NCI-H2171 (cell line): ENCODE results near the gene PCSK5.
"Not testable (repeated sequence)": the region's sequence is repeated elsewhere in the genome, so short reads cannot be mapped to it uniquely, and the experiment has no call there.

Experiments
- DNase-seq: peaks from one replicate; lab custom pipeline; 2025; lab: John Stamatoyannopoulos, UW

PCSK5 gene

GRCh38 chr9:76313771-76314170, 423.3 kb downstream of the PCSK5 start:
- no peak for DNase-seq

GRCh38 chr9:76314321-76314720, 423.8 kb downstream of the PCSK5 start:
- DNase-seq, result no peak

DNA sequence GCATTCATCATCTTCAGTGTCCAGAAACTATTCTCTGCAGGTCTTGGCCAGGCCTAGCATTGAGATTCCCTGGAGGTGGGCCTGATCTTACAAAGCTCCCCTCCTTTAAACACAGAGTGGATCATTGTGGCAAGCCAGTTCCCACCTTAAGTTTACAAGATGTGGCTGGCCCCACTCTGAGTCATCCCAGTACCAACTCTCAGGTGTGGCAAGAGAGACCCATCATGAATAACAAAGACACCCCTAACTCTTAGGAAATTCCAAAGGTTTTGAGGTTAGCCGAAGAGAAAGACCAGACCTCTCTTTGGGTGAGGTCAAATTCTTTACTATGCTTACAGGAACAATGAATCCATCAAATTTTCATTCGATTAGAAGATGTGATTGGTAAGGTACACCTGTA, 425.6 kb downstream of the PCSK5 start:
- no peak for DNase-seq

DNA sequence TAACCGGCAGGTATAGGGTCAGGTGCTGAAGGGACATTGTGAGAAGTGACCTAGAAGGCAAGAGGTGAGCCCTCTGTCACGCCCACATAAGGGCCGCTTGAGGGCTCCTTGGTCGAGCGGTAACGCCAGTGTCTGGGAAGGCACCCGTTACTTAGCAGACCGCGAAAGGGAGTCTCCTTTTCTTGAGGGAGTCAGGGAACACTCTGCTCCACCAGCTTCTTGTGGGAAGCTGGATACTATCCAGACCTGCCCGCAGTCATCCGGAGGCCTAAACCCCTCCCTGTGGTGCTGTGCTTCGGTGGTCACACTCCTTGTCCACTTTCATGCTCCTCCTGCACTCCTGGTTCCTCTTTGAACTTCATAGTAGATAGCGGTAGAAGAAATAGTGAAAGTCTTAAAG, 429.0 kb downstream of the PCSK5 start:
- DNase-seq, result not testable (repeated sequence)

GRCh38 chr9:76321195-76321828, 430.8 kb downstream of the PCSK5 start:
- no peak for DNase-seq

DNA sequence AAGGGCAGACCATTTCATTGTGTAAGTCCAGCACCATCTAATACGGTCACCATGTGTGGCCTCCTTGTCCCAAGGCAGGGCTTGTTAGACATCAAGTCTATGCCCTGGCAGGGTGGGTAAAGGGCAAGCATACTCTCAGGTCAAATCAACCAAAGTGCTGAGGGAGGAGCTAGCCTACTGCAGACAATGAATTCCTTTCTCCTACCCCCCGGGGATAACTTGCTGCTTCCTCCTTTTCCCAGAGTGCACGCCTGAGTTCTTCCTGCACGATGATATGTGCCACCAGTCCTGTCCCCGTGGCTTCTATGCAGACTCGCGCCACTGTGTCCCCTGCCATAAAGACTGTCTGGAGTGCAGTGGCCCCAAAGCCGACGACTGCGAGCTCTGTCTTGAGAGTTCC, 432.3 kb downstream of the PCSK5 start:
- no peak for DNase-seq

DNA sequence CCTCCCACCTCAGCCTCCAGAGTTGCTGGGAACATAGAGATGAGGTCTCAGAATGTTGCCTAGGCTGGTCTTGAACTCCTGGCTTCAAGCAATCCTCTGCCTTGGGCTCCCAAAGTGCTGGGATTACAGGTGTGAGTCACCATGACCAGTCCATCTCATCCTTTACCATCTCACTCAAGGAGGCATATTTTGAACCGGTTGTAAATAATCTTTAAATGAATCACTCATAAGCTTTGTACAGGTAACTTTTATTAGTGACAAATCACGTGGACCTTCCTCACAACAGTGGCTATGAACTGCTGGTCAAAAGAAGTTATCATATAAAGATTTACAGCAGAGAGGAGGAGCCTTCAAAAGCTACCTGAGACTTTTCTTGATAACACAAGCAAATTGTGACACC, 433.0 kb downstream of the PCSK5 start:
- DNase-seq, result no peak

- not testable (repeated sequence) for DNase-seq
These were observed 433.6 kb downstream of the PCSK5 start for GRCh38 chr9:76324030-76324429.

GRCh38 chr9:76330034-76330433, 439.6 kb downstream of the PCSK5 start:
- DNase-seq, result no peak

- DNase-seq, result no peak
These were observed 442.9 kb downstream of the PCSK5 start for GRCh38 chr9:76333388-76333787.

DNA sequence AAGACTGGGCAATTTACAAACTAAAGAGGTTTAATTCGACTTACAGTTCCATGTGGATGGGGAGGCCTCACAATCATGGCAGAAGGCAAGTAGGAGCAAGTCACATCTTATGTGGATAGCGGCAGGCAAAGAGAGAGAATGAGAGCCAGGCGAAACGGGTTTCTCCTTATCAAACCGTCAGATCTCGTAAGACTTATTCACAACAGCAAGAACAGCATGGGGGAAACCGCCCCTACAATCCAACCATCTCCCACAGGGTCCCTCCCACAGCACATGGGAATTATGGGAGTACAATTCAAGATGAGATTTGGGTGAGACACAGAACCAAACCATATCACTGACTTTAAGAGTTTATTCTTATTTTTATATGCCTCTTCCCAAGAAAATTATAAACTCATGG, 443.5 kb downstream of the PCSK5 start:
- DNase-seq, result no peak

GRCh38 chr9:76336027-76336426, 445.6 kb downstream of the PCSK5 start:
- DNase-seq, result peak; percentile 17

- DNase-seq, result no peak
These were observed 447.9 kb downstream of the PCSK5 start for GRCh38 chr9:76338418-76338817.

- no peak for DNase-seq
These were observed 451.1 kb downstream of the PCSK5 start for GRCh38 chr9:76341616-76342015.

DNA sequence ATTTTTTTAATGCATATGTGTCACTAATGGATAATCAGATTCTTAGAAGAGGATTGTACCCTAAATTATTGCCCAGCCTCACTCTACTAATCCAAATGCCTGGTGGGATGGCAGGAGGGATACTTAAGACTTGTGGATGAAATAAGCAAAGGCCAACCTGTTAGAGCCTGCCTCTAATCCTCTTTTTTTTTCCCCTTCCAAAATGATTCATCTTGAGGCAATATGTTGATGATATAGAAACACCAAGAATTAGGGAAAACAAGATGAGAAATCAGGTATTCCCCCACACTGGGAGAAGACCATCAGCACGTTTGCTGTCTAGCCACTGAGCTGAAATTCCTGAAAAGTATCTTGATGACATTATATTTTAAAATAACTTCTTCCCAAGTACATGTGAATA, 451.7 kb downstream of the PCSK5 start:
- no peak for DNase-seq

- DNase-seq, result no peak
These were observed 452.4 kb downstream of the PCSK5 start for GRCh38 chr9:76342858-76343257.

GRCh38 chr9:76349865-76350264, 459.4 kb downstream of the PCSK5 start:
- DNase-seq, result no peak

- DNase-seq, result no peak
These were observed 460.5 kb downstream of the PCSK5 start for GRCh38 chr9:76351006-76351405.

- no peak for DNase-seq
These were observed 461.6 kb downstream of the PCSK5 start for GRCh38 chr9:76352026-76352620.

DNA sequence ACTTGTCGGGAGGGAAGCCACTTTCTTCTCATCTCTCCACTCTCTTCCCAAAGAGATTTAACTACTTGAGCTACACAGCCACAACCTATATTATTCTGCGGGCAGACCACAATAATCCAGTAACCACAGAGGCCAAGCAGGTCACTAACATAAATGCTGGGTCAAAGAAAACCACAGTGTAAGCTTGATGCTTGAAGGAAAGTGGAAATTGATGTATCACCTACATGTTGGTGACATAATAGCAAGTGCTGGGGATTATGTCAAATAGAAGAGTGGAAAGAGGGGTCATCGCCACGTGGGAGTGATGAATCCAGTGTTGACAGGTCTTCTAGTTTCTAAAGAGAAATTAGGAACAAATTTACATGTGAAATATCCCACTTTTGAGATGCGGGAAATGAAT, 462.8 kb downstream of the PCSK5 start:
- DNase-seq, result no peak

DNA sequence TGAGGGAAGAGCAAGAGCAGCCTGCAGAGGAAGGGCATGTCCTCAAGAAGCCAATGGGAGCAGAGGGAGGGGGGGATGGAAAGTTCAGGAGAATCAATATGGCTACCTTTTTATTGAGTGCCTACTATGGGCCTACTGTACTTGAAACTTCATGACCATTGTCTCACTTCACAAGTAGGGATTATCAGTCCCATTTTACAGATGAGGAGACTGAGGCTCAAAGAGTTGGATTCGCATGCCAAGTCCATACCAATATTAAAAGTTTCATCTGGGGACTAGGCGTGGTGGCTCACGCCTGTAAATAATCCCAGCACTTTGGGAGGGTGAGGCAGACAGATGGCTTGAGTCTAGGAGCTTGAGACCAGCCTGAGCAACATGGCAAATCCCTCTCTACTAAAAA, 463.7 kb downstream of the PCSK5 start:
- DNase-seq, result no peak

DNA sequence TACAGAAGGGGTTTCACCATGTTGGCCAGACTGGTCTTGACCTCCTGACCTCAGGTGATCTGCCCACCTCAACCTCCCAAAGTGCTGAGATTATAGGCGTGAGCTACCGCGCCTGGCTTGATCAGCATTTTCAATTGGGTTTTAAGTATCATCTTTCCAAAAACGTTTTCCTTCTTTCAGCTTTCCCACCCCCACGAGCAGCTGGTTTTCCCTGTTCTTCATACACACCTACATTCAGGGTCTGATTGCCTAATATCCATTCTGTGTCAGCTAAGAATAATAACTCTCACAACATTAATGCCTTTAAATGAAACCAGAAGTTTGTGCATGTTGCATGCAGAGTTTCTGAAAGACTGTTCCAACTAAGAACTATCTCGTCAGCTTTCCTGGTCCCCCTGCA, 465.4 kb downstream of the PCSK5 start:
- no peak for DNase-seq

- DNase-seq, result no peak
These were observed 467.1 kb downstream of the PCSK5 start for GRCh38 chr9:76357555-76357954.

DNA sequence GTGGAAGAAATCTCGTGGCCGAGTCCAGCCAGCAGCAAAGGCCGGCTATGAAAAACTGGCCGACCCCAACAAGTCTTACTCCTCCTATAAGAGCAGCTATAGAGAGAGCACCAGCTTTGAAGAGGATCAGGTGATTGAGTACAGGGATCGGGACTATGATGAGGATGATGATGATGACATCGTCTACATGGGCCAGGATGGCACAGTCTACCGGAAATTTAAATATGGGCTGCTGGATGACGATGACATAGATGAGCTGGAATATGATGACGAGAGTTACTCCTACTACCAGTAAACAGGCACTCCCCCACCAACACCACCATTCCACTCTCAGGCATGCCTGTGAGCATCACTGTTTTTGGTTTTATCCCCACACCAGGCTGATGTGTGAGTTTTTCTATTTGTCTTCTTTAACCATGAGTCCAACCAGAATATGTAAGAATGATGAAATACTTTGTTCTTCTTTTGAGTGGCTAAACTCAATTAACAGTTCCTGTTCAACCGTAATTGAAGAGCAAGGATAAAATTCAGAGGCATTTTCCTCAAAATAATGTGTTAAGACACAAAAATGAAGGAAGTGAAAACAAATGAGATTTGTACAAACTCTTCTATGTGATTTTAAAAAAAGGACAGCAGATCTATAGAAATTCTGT, 468.3 kb downstream of the PCSK5 start:
- no peak for DNase-seq
